H1 (cell line): ENCODE results near the gene CLDN2. TPM values are rescaled to one million over a fixed set of nuclear protein-coding genes. Genes with fewer than 3 reads are reported as not detected.

Experiments used
- CTCF ChIA-PET: fragments of 300-600 bp; sonication (Branson Sonifier 250); formaldehyde crosslinking; loops from one replicate; lab custom pipeline; 2021; ENCODE audit not compliant: partially characterized antibody; lab: Charles Lee
- POLR2A ChIA-PET: fragments of 300-600 bp; sonication (Branson Sonifier 250); formaldehyde crosslinking; loops from one replicate; lab custom pipeline; 2021; ENCODE audit warnings: inconsistent platforms; ENCODE audit not compliant: partially characterized antibody; lab: Charles Lee
- DNase-seq, 2 experiments: peaks; one replicate each; pipeline versions ENCODE4 v3.0.0 to v3.0.0-alpha.2; 2010 to 2022; ENCODE audit warnings: low spot score in 2 of 2, low read depth in 1 of 2, mixed read lengths in 1 of 2
- FAIRE-seq: peaks from 2 replicates; lab custom pipeline; 2011; peaks lifted over from hg19 to GRCh38; lab: Jason Lieb, UNC
- H2AFZ ChIP-seq: 2 replicates; pipeline ENCODE4 v1.8.1; 2012; ENCODE audit warnings: low read length, inconsistent platforms
- H2AK5ac ChIP-seq: 2 replicates; pipeline ENCODE4 v1.6.1; 2013; ENCODE audit warnings: low read depth, low read length
- H2BK120ac ChIP-seq: replicated peaks from 2 replicates; pipeline ENCODE3; 2013; ENCODE audit warnings: low read depth, low read length, inconsistent platforms
- H2BK12ac ChIP-seq: 2 replicates; pipeline ENCODE4 v1.6.1; 2013; ENCODE audit warnings: low read depth, low read length
- H2BK15ac ChIP-seq: 2 replicates; pipeline ENCODE4 v1.6.1; 2013; ENCODE audit warnings: low read length
- H2BK20ac ChIP-seq: 2 replicates; pipeline ENCODE4 v1.6.1; 2013; ENCODE audit warnings: low read length
- H2BK5ac ChIP-seq: 2 replicates; pipeline ENCODE4 v1.6.1; 2013; ENCODE audit warnings: low read depth, low read length
- H3K14ac ChIP-seq: 2 replicates; pipeline ENCODE4 v1.6.1; 2013; ENCODE audit warnings: inconsistent platforms; ENCODE audit not compliant: insufficient read length
- H3K18ac ChIP-seq: 2 replicates; pipeline ENCODE4 v1.6.1; 2013; ENCODE audit warnings: low read length; ENCODE audit errors: extremely low read depth
- H3K23ac ChIP-seq: 2 replicates; pipeline ENCODE4 v1.6.1; 2013; ENCODE audit warnings: inconsistent platforms; ENCODE audit not compliant: insufficient read length
- H3K23me2 ChIP-seq: 2 replicates; pipeline ENCODE4 v1.6.1; 2013; ENCODE audit warnings: low read depth, low read length
- H3K27ac ChIP-seq: 2 replicates; pipeline ENCODE4 v1.6.1; 2011; ENCODE audit warnings: low read depth, low read length, inconsistent platforms
- H3K27me3 ChIP-seq, 4 experiments: replicated peaks in 1 of 4; 1 replicate in 1 of 4; 2 replicates in 3 of 4; pipeline versions ENCODE4 v1.6.1 to v1.8.1; 2011 to 2013; ENCODE audit warnings: low read length in 3 of 4, mild to moderate bottlenecking in 3 of 4, inconsistent platforms in 2 of 4, mixed read lengths in 2 of 4, moderate library complexity in 1 of 4; ENCODE audit not compliant: control insufficient read depth in 3 of 4, insufficient read depth in 3 of 4; ENCODE audit errors: extremely low read depth in 1 of 4
- H3K36me3 ChIP-seq, 4 experiments: 2 replicates each; pipeline versions ENCODE4 v1.6.1 to v1.8.1; 2011 to 2013; ENCODE audit warnings: mild to moderate bottlenecking in 4 of 4, low read length in 3 of 4, moderate library complexity in 2 of 4, control low read depth in 1 of 4, inconsistent platforms in 1 of 4; ENCODE audit not compliant: insufficient read depth in 4 of 4, control insufficient read depth in 2 of 4
- H3K4ac ChIP-seq: replicated peaks from 2 replicates; pipeline ENCODE3; 2013; ENCODE audit warnings: low read length, low read depth, mixed read lengths, inconsistent platforms; ENCODE audit not compliant: insufficient read length
- H3K4me1 ChIP-seq, 4 experiments: replicated peaks in 1 of 4; 1 replicate in 1 of 4; 2 replicates in 3 of 4; pipeline versions ENCODE4 v1.6.1 to v1.8.1; 2011 to 2013; ENCODE audit warnings: low read length in 3 of 4, inconsistent platforms in 2 of 4, mixed read lengths in 1 of 4; ENCODE audit not compliant: insufficient read depth in 4 of 4, control insufficient read depth in 3 of 4
- H3K4me2 ChIP-seq, 2 experiments: 2 replicates each; pipeline versions ENCODE4 v1.6.1 to v1.8.1; 2011 to 2013; ENCODE audit warnings: low read depth in 2 of 2, low read length in 2 of 2, control low read depth in 1 of 2, inconsistent platforms in 1 of 2, mild to moderate bottlenecking in 1 of 2; ENCODE audit not compliant: insufficient read depth in 1 of 2
- H3K4me3 ChIP-seq, 4 experiments: fragments of 200-600, 300-600 bp in 1 of 4; sonication (generic), shearing (Covaris generic), sonication (Bioruptor Twin) in 1 of 4; 2 replicates each; pipeline versions ENCODE4 v1.5.1 to v1.8.1; 2011 to 2016; ENCODE audit warnings: low read length in 4 of 4, low read depth in 3 of 4, control low read depth in 2 of 4, inconsistent platforms in 2 of 4, mild to moderate bottlenecking in 2 of 4, mixed read lengths in 1 of 4, moderate library complexity in 1 of 4; ENCODE audit not compliant: insufficient read depth in 2 of 4; ENCODE audit errors: extremely low read depth in 1 of 4
- H3K56ac ChIP-seq: replicated peaks from 2 replicates; pipeline ENCODE3; 2013; ENCODE audit warnings: low read depth, mild to moderate bottlenecking, mixed read lengths, low read length, inconsistent platforms; ENCODE audit not compliant: insufficient read length
- H3K79me1 ChIP-seq: 2 replicates; pipeline ENCODE4 v1.6.1; 2013; ENCODE audit warnings: low read depth, low read length, control low read depth
- H3K79me2 ChIP-seq, 2 experiments: 2 replicates each; pipeline versions ENCODE4 v1.6.1 to v1.8.1; 2012 to 2013; ENCODE audit warnings: low read length in 2 of 2, mild to moderate bottlenecking in 2 of 2, inconsistent platforms in 1 of 2; ENCODE audit not compliant: insufficient read depth in 2 of 2, control insufficient read depth in 1 of 2
- H3K9ac ChIP-seq, 4 experiments: replicated peaks in 1 of 4; 1 replicate in 1 of 4; 2 replicates in 3 of 4; pipeline versions ENCODE4 v1.6.1 to v1.8.1; 2011 to 2013; ENCODE audit warnings: low read depth in 3 of 4, low read length in 3 of 4, control low read depth in 2 of 4, mild to moderate bottlenecking in 2 of 4, moderate library complexity in 2 of 4, inconsistent platforms in 1 of 4; ENCODE audit errors: extremely low read depth in 1 of 4
- H3K9me3 ChIP-seq, 2 experiments: 2 replicates each; pipeline versions ENCODE4 v1.6.1 to v1.8.1; 2012 to 2013; ENCODE audit warnings: mild to moderate bottlenecking in 2 of 2, moderate library complexity in 2 of 2, control low read depth in 1 of 2, inconsistent platforms in 1 of 2, low read depth in 1 of 2, low read length in 1 of 2, mixed read lengths in 1 of 2; ENCODE audit not compliant: insufficient read depth in 2 of 2
- H4K20me1 ChIP-seq, 2 experiments: replicated peaks in 1 of 2; 2 replicates each; pipeline versions ENCODE3 to v1.8.1; 2011 to 2013; ENCODE audit warnings: inconsistent platforms in 2 of 2, low read length in 2 of 2, mild to moderate bottlenecking in 1 of 2; ENCODE audit not compliant: insufficient read depth in 2 of 2, control insufficient read depth in 1 of 2
- H4K5ac ChIP-seq: 2 replicates; pipeline ENCODE4 v1.6.1; 2013; ENCODE audit warnings: low read length, low read depth, mixed read lengths, inconsistent platforms; ENCODE audit not compliant: insufficient read length
- H4K8ac ChIP-seq: 2 replicates; pipeline ENCODE4 v1.8.0; 2013; ENCODE audit warnings: mild to moderate bottlenecking, moderate library complexity, low read length, inconsistent platforms; ENCODE audit not compliant: insufficient read depth; ENCODE audit errors: extremely low read depth
- H4K91ac ChIP-seq: replicated peaks from 2 replicates; pipeline ENCODE3; 2013; ENCODE audit warnings: low read length, mixed read lengths, inconsistent platforms; ENCODE audit not compliant: insufficient read length
- CEBPB ChIP-seq: IDR thresholded peaks from 2 replicates; pipeline ENCODE4 v1.6.1; 2012; ENCODE audit warnings: low read depth, low read length
- KDM5A ChIP-seq: fragments of 200-600 bp; IDR thresholded peaks from 2 replicates; pipeline ENCODE4 v1.7.1; 2012; ENCODE audit warnings: mild to moderate bottlenecking, low read length, inconsistent platforms, mixed read lengths
- MAFK ChIP-seq: IDR thresholded peaks from 2 replicates; pipeline ENCODE4 v1.6.1; 2012; ENCODE audit warnings: low read depth, mild to moderate bottlenecking, improper control_type of control experiment, low read length
- PHF8 ChIP-seq: fragments of 200-600 bp; sonication (generic); conservative IDR thresholded peaks from 2 replicates; pipeline ENCODE4 v1.7.1; 2012; ENCODE audit warnings: low read depth, mild to moderate bottlenecking, inconsistent platforms, low read length, moderate library complexity
- RXRA ChIP-seq: IDR thresholded peaks from 2 replicates; pipeline ENCODE4 v1.6.1; 2011; ENCODE audit warnings: low read depth, mild to moderate bottlenecking, low read length, moderate library complexity; ENCODE audit not compliant: insufficient read depth
- SP1 ChIP-seq: IDR thresholded peaks from 2 replicates; pipeline ENCODE4 v1.6.1; 2011; ENCODE audit warnings: low read depth, low read length
- TEAD4 ChIP-seq: IDR thresholded peaks from 2 replicates; pipeline ENCODE4 v1.6.1; 2012; ENCODE audit warnings: low read depth, low read length, inconsistent platforms, mixed read lengths
- WGBS, 2 experiments: shearing (Covaris generic) in 1 of 2; methylation state at CpG; one replicate each; pipeline versions ENCODE4 v1.1.6 to v1.1.7; 2013 to 2015; ENCODE audit warnings: low lambda C conversion rate in 2 of 2, mixed read lengths in 2 of 2, inconsistent platforms in 1 of 2, low coverage in 1 of 2, missing lambda C conversion rate in 1 of 2; ENCODE audit not compliant: insufficient replicate concordance in 2 of 2, insufficient coverage in 1 of 2, insufficient read length in 1 of 2; ENCODE audit errors: extremely low coverage in 1 of 2, missing lambda C conversion rate in 1 of 2; 5-methylcytosine and 5-hydroxymethylcytosine counted together
- long read RNA-seq, 2 experiments: library from RNA in 1 of 2; library from capped mRNA in 1 of 2; stranded (forward); transcript quantifications; one replicate each; pipeline ENCODE4 v2.0.0, GENCODE V29; 2021; ENCODE audit warnings: inconsistent platforms in 1 of 2
- polyA minus RNA-seq, 3 experiments: library from RNA; depleted of rRNA, polyadenylated mRNA; stranded (reverse); fragments of >200 nt; gene quantifications; 1 replicate in 2 of 3; 2 replicates in 1 of 3; pipeline ENCODE4 v1.2.3, GENCODE V29; 2011
- polyA plus RNA-seq, 7 experiments: library from polyadenylated mRNA; depleted of rRNA in 3 of 7; stranded (reverse) in 5 of 7; unstranded in 2 of 7; fragments of >200 nt in 5 of 7; fragments of 200-250 nt in 2 of 7; gene quantifications; 1 replicate in 5 of 7; 2 replicates in 1 of 7; 4 replicates in 1 of 7; pipeline versions ENCODE4 v1.2.1 to v1.2.3, GENCODE V29; 2011 to 2013; ENCODE audit warnings: missing spikeins in 2 of 7, mixed read lengths in 2 of 7
- total RNA-seq: library from RNA; stranded (reverse); fragmentation: NEBNext Ultra II Directional; extraction: Animal tissue kit (Norgen Biotek cat#: 25700); gene quantifications from 2 replicates; pipeline ENCODE4 v1.2.1, GENCODE V29; 2021

CLDN2 gene, protein sequence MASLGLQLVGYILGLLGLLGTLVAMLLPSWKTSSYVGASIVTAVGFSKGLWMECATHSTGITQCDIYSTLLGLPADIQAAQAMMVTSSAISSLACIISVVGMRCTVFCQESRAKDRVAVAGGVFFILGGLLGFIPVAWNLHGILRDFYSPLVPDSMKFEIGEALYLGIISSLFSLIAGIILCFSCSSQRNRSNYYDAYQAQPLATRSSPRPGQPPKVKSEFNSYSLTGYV
- total RNA-seq (not detected in 2 replicates), polyA plus RNA-seq (2011; rRNA removed) (0.02 TPM in 1 of 2 replicates, not detected in the other), polyA minus RNA-seq (2011; rRNA and poly(A)+ RNA removed) (not detected in 2 replicates)
- not detected for polyA plus RNA-seq (2011; cell fraction: cytosol; rRNA removed)
- not detected for polyA plus RNA-seq (2011; cell fraction: nucleus; rRNA removed)
- polyA plus RNA-seq (2012, experiment 1 of 2) = not detected in 4 replicates
- polyA plus RNA-seq (2012, experiment 2 of 2) = not detected
- not detected for polyA plus RNA-seq (2013, experiment 1 of 2)
- not detected for polyA plus RNA-seq (2013, experiment 2 of 2)
- not detected for polyA minus RNA-seq (2011; cell fraction: cytosol; rRNA and poly(A)+ RNA removed)
- not detected for polyA minus RNA-seq (2011; cell fraction: nucleus; rRNA and poly(A)+ RNA removed)
- long read RNA-seq, experiment 1 = 0 reads
- long read RNA-seq, experiment 2 = 0 reads

DNA sequence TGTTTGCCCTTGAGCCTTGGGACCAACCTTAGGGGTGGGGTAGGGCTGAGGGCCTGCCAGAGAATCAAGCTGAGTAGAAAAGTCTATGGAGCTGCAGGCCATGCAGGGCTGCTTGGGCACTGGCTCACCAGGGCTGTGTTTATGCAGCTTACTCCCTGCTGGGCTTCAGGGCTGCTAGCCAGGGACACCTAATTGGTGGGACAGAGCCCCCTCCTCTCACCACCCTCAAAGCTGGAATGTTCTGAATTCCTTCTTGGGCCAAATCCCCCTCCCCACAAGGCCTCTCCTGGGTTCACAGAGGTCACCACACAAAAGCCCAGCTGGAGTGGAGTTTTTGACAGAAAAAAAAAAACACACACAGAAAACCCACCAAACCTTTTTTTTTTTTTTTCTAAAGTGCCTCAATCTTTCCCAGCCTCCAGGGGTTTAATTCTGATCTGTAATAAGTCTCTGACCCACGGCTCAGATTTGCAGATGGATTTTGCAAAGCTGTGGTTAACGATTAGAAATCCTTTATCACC is at the start of gene CLDN2:
CLDN2 (plus strand) TSS at position 471 of the 521 bp plus-strand sequence. CDS start 7,827 bp downstream, outside the sequence.
- no peak within 1 kb of the TSS for H2BK5ac ChIP-seq
- 39% methylated on average over 2 of the region's 2 CpGs; no CpG with 5 or more reads in 1 of the 2 experiments for WGBS, 2 experiments
- H3K23me2 ChIP-seq = no peaks in the 10 kb centered on the region
- no peaks in the 10 kb centered on the region for H3K9me3 ChIP-seq
- no peak within 1 kb of the TSS for H3K9ac ChIP-seq
- no peak within 1 kb of the TSS for H2BK120ac ChIP-seq
- H2BK15ac ChIP-seq = no peak within 1 kb of the TSS
- FAIRE-seq (no peak), DNase-seq (peak; percentile 31 to 47)
- no peaks in the 10 kb centered on the region for H3K36me3 ChIP-seq
- no peak within 1 kb of the TSS for H2AFZ ChIP-seq
- no peak within 1 kb of the TSS for H4K5ac ChIP-seq
- H3K27ac ChIP-seq = no peak within 1 kb of the TSS
- no peak within 1 kb of the TSS for H3K56ac ChIP-seq
- no peak within 1 kb of the TSS for H2AK5ac ChIP-seq
- no peak within 1 kb of the TSS for H3K14ac ChIP-seq
- H3K79me1 ChIP-seq = no peaks in the 10 kb centered on the region
- no peak within 1 kb of the TSS for H2BK20ac ChIP-seq
- H3K79me2 ChIP-seq = no peaks in the 10 kb centered on the region
- H4K8ac ChIP-seq = no peak within 1 kb of the TSS
- no peak within 1 kb of the TSS for H3K18ac ChIP-seq
- CTCF ChIA-PET = interaction anchor here (0.9 to 1.8 kb wide), 2 partner anchors 8 to 18 kb away, joined by 3 read pairs; no protein-coding TSS in a partner anchor
- POLR2A ChIA-PET = no interaction called here
- H3K23ac ChIP-seq = no peak within 1 kb of the TSS
- no peak within 1 kb of the TSS for H4K91ac ChIP-seq
- peaks cover 0 to 8% (median 0%) of the 10 kb centered on the region in 4 experiments; a peak in 2 of 7 replicates for H3K4me1 ChIP-seq
- no peaks in the 10 kb centered on the region for H4K20me1 ChIP-seq
- no peak within 1 kb of the TSS for H2BK12ac ChIP-seq
- H3K4ac ChIP-seq = no peak within 1 kb of the TSS
- H3K27me3 ChIP-seq = no peaks in the 10 kb centered on the region
- no peak for TF ChIP-seq KDM5A
- TF ChIP-seq RXRA = peak; percentile 82
- no peak for TF ChIP-seq PHF8
- no peak for TF ChIP-seq CEBPB
- 0 out of 2 replicates have a peak, but pooled peaks have one; percentile 6 for TF ChIP-seq SP1
- TF ChIP-seq MAFK = no peak
- peak; percentile 89 for TF ChIP-seq TEAD4
- no peak within 1 kb of the TSS for H3K4me3 ChIP-seq
- H3K4me2 ChIP-seq = peak within 1 kb of the TSS; percentile 28 to 30; a peak in 3 of 4 replicates
